K562 (cell line): ENCODE data around the gene PCSK6. TPM values are rescaled to one million over a fixed set of nuclear protein-coding genes. Genes with fewer than 3 reads are reported as not detected.

ENCODE experiments used
- CCNT2 ChIP-seq: IDR thresholded peaks from 2 replicates; pipeline ENCODE4 v1.6.1; 2011; ENCODE audit warnings: borderline replicate concordance, low read depth, mild to moderate bottlenecking, moderate library complexity, mixed read lengths, low read length; ENCODE audit not compliant: insufficient read length; ENCODE audit errors: extremely low read depth
- IFI16 ChIP-seq: fragments of 250-450 bp; sonication (Bioruptor Pico); IDR thresholded peaks from 2 replicates; pipeline ENCODE4 v2.1.2; 2022; ENCODE audit warnings: mild to moderate bottlenecking, inconsistent platforms
- KAT2B ChIP-seq: IDR thresholded peaks from one replicate; pipeline ENCODE4 v1.6.1; 2012; ENCODE audit warnings: low read depth, mild to moderate bottlenecking, control low read depth, inconsistent platforms, low read length, moderate library complexity
- LEF1 ChIP-seq: fragments of 450-650 bp; IDR thresholded peaks from 2 replicates; pipeline ENCODE4 v1.6.1; 2016; ENCODE audit warnings: mild to moderate bottlenecking
- MAFF ChIP-seq: IDR thresholded peaks from 2 replicates; pipeline ENCODE4 v1.6.1; 2012; ENCODE audit warnings: low read length, improper control_type of control experiment
- MAFG ChIP-seq: fragments of 450-650 bp; conservative IDR thresholded peaks from 2 replicates; pipeline ENCODE4 v1.6.1; 2016; ENCODE audit warnings: missing genetic modification characterization, missing compliant biosample characterization
- MBD1 ChIP-seq: fragments of 250-450 bp; sonication (Bioruptor Pico); IDR thresholded peaks from 2 replicates; pipeline ENCODE4 v1.8.0; 2022; ENCODE audit warnings: inconsistent platforms
- MNT ChIP-seq, 2 experiments: fragments of 450-650 bp; conservative IDR thresholded peaks; 2 replicates each; pipeline ENCODE4 v1.6.1; 2017; ENCODE audit warnings: mild to moderate bottlenecking in 2 of 2, moderate library complexity in 2 of 2
- PHF8 ChIP-seq: fragments of 200-600 bp; sonication (generic); IDR thresholded peaks from 2 replicates; pipeline ENCODE4 v1.6.1; 2012; ENCODE audit warnings: mixed run types, mild to moderate bottlenecking, inconsistent platforms, low read length, moderate library complexity, borderline replicate concordance
- PHTF2 ChIP-seq: fragments of 250-450 bp; sonication (Bioruptor Pico); IDR thresholded peaks from 2 replicates; pipeline ENCODE4 v1.5.0; 2021; ENCODE audit warnings: mild to moderate bottlenecking
- POLR2AphosphoS2 ChIP-seq: IDR thresholded peaks from 2 replicates; pipeline ENCODE4 v1.6.1; 2012; ENCODE audit warnings: low read length, improper control_type of control experiment
- RBM15 ChIP-seq: fragments of 200-400 bp; formaldehyde crosslinking; IDR thresholded peaks from 2 replicates; pipeline ENCODE4 v1.6.1; 2018; ENCODE audit warnings: mild to moderate bottlenecking, low read length, moderate library complexity; ENCODE audit not compliant: insufficient read depth
- RNF2 ChIP-seq: sonication (generic); IDR thresholded peaks from 2 replicates; pipeline ENCODE4 v1.6.1; 2016
- THAP7 ChIP-seq: fragments of 250-450 bp; sonication (Bioruptor Pico); IDR thresholded peaks from 2 replicates; pipeline ENCODE4 v1.5.0; 2021
- ZNF311 ChIP-seq: fragments of 250-450 bp; sonication (Bioruptor Pico); IDR thresholded peaks from 2 replicates; pipeline ENCODE4 v1.4.0; 2020; ENCODE audit warnings: mild to moderate bottlenecking, moderate library complexity
- ZNF518B ChIP-seq: fragments of 250-450 bp; sonication (Bioruptor Pico); IDR thresholded peaks from 2 replicates; pipeline ENCODE4 v1.5.0; 2021; ENCODE audit warnings: mild to moderate bottlenecking, moderate library complexity
- polyA plus RNA-seq, 8 experiments: library from polyadenylated mRNA; depleted of rRNA in 4 of 8; stranded (reverse) in 5 of 8; unstranded in 3 of 8; fragments of >200 nt; fragmentation: Nextera tagmentation in 2 of 8; fragmentation: Illumina TruSeq in 1 of 8; extraction: Ambion mirVana in 2 of 8; extraction: Trizol in 1 of 8; gene quantifications; 2 replicates each; pipeline versions ENCODE4 v1.2.1 to v1.2.3, GENCODE V29; 2011 to 2014; ENCODE audit warnings: inconsistent platforms in 1 of 8, missing spikeins in 1 of 8
- total RNA-seq, 7 experiments: library from RNA; depleted of rRNA in 6 of 7; stranded (reverse); fragments of >200 nt in 6 of 7; fragmentation: Illumina TruSeq in 2 of 7; extraction: Trizol in 2 of 7; gene quantifications; 2 replicates each; pipeline versions ENCODE4 v1.2.1 to v1.2.3, GENCODE V29; 2011 to 2021; ENCODE audit warnings: low replicate concordance in 1 of 7

Gene PCSK6
- total and polyA plus RNA-seq, 9 of the 15 experiments (the other 6 are each of a cell fraction or from before 2014, with no cell fraction given): 2.2 to 32.6 (median 14.5) TPM

GRCh38 chr15:101451266-101451799 is 38.2 kb downstream of the PCSK6 start (continued):
- TF ChIP-seq ZNF518B (no peak), KAT2B (no peak), POLR2AphosphoS2 (no peak), ZNF311 (CRISPR knock-in tag) (peak; percentile 79; the same call in 1 of the 2 replicates), THAP7 (CRISPR knock-in tag) (no peak), CCNT2 (peak; percentile 83), LEF1 (peak; percentile 94), RBM15 (no peak), MNT (conservative IDR thresholded peaks at IDR 0.05) (peak; percentile 61 to 81), RNF2 (peak; percentile 93), MBD1 (CRISPR knock-in tag) (no peak), PHF8 (no peak), MAFG (tag) (peak; percentile 93), IFI16 (no peak), MAFF (peak; percentile 84), PHTF2 (CRISPR knock-in tag) (no peak)
